GM12878 (cell line): Measurements from ENCODE around the gene MANBA. TPM values are rescaled to one million over a fixed set of nuclear protein-coding genes. Genes with fewer than 3 reads are reported as not detected.

Source experiments
- CBFB ChIP-seq: IDR thresholded peaks from 2 replicates; pipeline ENCODE4 v1.6.1; 2016; ENCODE audit warnings: antibody characterized with exemption, low read depth
- CEBPB ChIP-seq, 2 experiments: fragments of 150-350 bp in 1 of 2; IDR thresholded peaks; 2 replicates each; pipeline ENCODE4 v1.6.1; 2012 to 2014; ENCODE audit warnings: low read depth in 2 of 2, low read length in 2 of 2, borderline replicate concordance in 1 of 2, inconsistent platforms in 1 of 2
- CREB1 ChIP-seq: IDR thresholded peaks from 2 replicates; pipeline ENCODE4 v1.6.1; 2012; ENCODE audit warnings: low read depth, mild to moderate bottlenecking, inconsistent platforms
- DPF2 ChIP-seq: fragments of 450-650 bp; IDR thresholded peaks from 2 replicates; pipeline ENCODE4 v1.6.1; 2017; ENCODE audit warnings: mild to moderate bottlenecking
- ESRRA ChIP-seq: IDR thresholded peaks from 2 replicates; pipeline ENCODE4 v1.6.1; 2012; ENCODE audit warnings: mild to moderate bottlenecking, low read length, improper control_type of control experiment
- FOXK2 ChIP-seq: fragments of 450-650 bp; IDR thresholded peaks from 2 replicates; pipeline ENCODE4 v1.6.1; 2017; ENCODE audit warnings: mild to moderate bottlenecking, moderate library complexity
- HCFC1 ChIP-seq: fragments of 150-350 bp; IDR thresholded peaks from 2 replicates; pipeline ENCODE4 v1.6.1; 2014; ENCODE audit warnings: low read length
- JUNB ChIP-seq: IDR thresholded peaks from 2 replicates; pipeline ENCODE4 v1.6.1; 2016; ENCODE audit warnings: antibody characterized with exemption, mild to moderate bottlenecking
- KAT2A ChIP-seq: conservative IDR thresholded peaks from 2 replicates; pipeline ENCODE4 v1.6.1; 2011; ENCODE audit warnings: low read depth, low read length; ENCODE audit not compliant: control insufficient read depth
- KDM1A ChIP-seq: fragments of 200-600 bp; sonication (generic); IDR thresholded peaks from 2 replicates; pipeline ENCODE4 v1.6.1; 2016; ENCODE audit warnings: borderline replicate concordance
- MEF2A ChIP-seq: IDR thresholded peaks from 2 replicates; pipeline ENCODE4 v1.6.1; 2011; ENCODE audit warnings: low read depth, mild to moderate bottlenecking, low read length, moderate library complexity; ENCODE audit not compliant: insufficient read depth
- MTA3 ChIP-seq: IDR thresholded peaks from 2 replicates; pipeline ENCODE4 v1.6.1; 2012; ENCODE audit warnings: low read length, inconsistent platforms, borderline replicate concordance
- NBN ChIP-seq: fragments of 450-650 bp; IDR thresholded peaks from 2 replicates; pipeline ENCODE4 v1.6.1; 2016
- NR2C2 ChIP-seq: IDR thresholded peaks from 2 replicates; pipeline ENCODE4 v1.6.1; 2011; ENCODE audit warnings: borderline replicate concordance, low read depth; ENCODE audit not compliant: control insufficient read depth, insufficient read length
- POU2F2 ChIP-seq: IDR thresholded peaks from 3 replicates; pipeline ENCODE4 v1.6.1; 2011; ENCODE audit warnings: low read depth, mild to moderate bottlenecking, low read length, borderline replicate concordance
- SPI1 ChIP-seq: IDR thresholded peaks from 2 replicates; pipeline ENCODE4 v1.6.1; 2011; ENCODE audit warnings: low read depth, mild to moderate bottlenecking, low read length, moderate library complexity, borderline replicate concordance; ENCODE audit not compliant: insufficient read depth
- STAT1 ChIP-seq: fragments of 450-650 bp; conservative IDR thresholded peaks from 2 replicates; pipeline ENCODE4 v1.6.1; 2014; ENCODE audit warnings: antibody characterized with exemption, mild to moderate bottlenecking
- TBL1XR1 ChIP-seq: IDR thresholded peaks from 2 replicates; pipeline ENCODE4 v1.6.1; 2012; ENCODE audit warnings: low read depth, low read length, improper control_type of control experiment
- ZBED1 ChIP-seq: IDR thresholded peaks from 2 replicates; pipeline ENCODE4 v1.6.1; 2016; ENCODE audit warnings: borderline replicate concordance
- ZNF207 ChIP-seq: fragments of 450-650 bp; IDR thresholded peaks from 2 replicates; pipeline ENCODE4 v1.6.1; 2014; ENCODE audit warnings: antibody characterized with exemption, mild to moderate bottlenecking, borderline replicate concordance
- ZNF24 ChIP-seq: fragments of 450-650 bp; IDR thresholded peaks from 2 replicates; pipeline ENCODE4 v1.6.1; 2017; ENCODE audit warnings: antibody characterized with exemption, mild to moderate bottlenecking
- polyA plus RNA-seq, 11 experiments: library from polyadenylated mRNA; depleted of rRNA in 4 of 11; unstranded in 6 of 11; stranded (reverse) in 5 of 11; fragments of >200 nt; fragmentation: Nextera tagmentation in 4 of 11; fragmentation: Illumina TruSeq in 1 of 11; extraction: Ambion mirVana in 4 of 11; extraction: Trizol in 1 of 11; gene quantifications; 1 replicate in 1 of 11; 2 replicates in 10 of 11; pipeline versions ENCODE4 v1.2.1 to v1.2.3, GENCODE V29; 2011 to 2016; ENCODE audit warnings: inconsistent platforms in 2 of 11, missing spikeins in 2 of 11, low read depth in 1 of 11
- total RNA-seq, 4 experiments: library from RNA; depleted of rRNA in 3 of 4; stranded (reverse); fragments of >200 nt in 3 of 4; fragmentation: Illumina TruSeq in 1 of 4; extraction: Trizol in 1 of 4; gene quantifications; 2 replicates each; pipeline versions ENCODE4 v1.2.1 to v1.2.3, GENCODE V29; 2013 to 2021
- TF ChIP-seq, protein P1 (sequence below): fragments of 450-650 bp; formaldehyde crosslinking; IDR thresholded peaks from 2 replicates; pipeline ENCODE4 v1.4.0; 2020; ENCODE audit warnings: mild to moderate bottlenecking, moderate library complexity
- TF ChIP-seq, protein P2 (sequence below): IDR thresholded peaks from 2 replicates; pipeline ENCODE4 v1.6.1; 2012; ENCODE audit warnings: low read depth, low read length, improper control_type of control experiment
- TF ChIP-seq, protein P3 (sequence below): fragments of 450-650 bp; IDR thresholded peaks from 2 replicates; pipeline ENCODE4 v1.6.1; 2016; ENCODE audit warnings: mild to moderate bottlenecking
- TF ChIP-seq, protein P4 (sequence below): IDR thresholded peaks from 2 replicates; pipeline ENCODE4 v1.6.1; 2012; ENCODE audit warnings: low read length, inconsistent platforms
- TF ChIP-seq, protein P5 (sequence below): IDR thresholded peaks from 2 replicates; pipeline ENCODE4 v1.6.1; 2011; ENCODE audit warnings: low read depth, low read length, improper control_type of control experiment, borderline replicate concordance

MANBA gene
- total and polyA plus RNA-seq, 10 of the 15 experiments (the other 5 are each of a cell fraction or from before 2014, with no cell fraction given) = 3.8 to 19.0 (median 12.5) TPM

DNA sequence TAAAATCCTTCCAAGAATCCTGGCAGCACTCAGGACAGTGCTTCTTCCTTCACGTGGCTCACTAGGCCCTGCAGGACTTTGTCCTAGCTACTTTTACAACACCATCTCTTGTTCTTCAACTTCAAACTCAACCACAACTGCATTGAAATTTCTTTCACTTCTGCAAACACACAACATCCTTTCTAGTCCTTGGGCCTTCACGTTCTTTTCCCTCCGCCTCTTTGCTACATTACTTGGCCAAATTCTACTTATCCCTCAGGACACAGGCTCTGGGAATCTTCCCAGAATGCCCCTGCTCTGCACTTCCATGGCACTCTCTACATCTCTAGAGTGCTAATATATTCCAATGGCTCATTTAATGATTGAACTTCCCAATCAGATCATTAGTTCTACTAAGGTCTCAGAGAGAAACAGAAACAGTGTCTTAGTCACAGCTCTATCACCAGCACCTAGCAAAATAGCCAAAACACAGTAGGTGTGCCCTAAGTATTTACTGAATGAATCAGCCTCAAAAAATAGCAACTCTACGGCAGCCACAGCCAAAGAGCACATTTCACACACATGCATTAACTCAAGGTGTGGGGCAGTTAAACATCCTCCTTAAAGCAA, 73.3 kb downstream of the MANBA start (continued):
- TF ChIP-seq, protein P1, sequence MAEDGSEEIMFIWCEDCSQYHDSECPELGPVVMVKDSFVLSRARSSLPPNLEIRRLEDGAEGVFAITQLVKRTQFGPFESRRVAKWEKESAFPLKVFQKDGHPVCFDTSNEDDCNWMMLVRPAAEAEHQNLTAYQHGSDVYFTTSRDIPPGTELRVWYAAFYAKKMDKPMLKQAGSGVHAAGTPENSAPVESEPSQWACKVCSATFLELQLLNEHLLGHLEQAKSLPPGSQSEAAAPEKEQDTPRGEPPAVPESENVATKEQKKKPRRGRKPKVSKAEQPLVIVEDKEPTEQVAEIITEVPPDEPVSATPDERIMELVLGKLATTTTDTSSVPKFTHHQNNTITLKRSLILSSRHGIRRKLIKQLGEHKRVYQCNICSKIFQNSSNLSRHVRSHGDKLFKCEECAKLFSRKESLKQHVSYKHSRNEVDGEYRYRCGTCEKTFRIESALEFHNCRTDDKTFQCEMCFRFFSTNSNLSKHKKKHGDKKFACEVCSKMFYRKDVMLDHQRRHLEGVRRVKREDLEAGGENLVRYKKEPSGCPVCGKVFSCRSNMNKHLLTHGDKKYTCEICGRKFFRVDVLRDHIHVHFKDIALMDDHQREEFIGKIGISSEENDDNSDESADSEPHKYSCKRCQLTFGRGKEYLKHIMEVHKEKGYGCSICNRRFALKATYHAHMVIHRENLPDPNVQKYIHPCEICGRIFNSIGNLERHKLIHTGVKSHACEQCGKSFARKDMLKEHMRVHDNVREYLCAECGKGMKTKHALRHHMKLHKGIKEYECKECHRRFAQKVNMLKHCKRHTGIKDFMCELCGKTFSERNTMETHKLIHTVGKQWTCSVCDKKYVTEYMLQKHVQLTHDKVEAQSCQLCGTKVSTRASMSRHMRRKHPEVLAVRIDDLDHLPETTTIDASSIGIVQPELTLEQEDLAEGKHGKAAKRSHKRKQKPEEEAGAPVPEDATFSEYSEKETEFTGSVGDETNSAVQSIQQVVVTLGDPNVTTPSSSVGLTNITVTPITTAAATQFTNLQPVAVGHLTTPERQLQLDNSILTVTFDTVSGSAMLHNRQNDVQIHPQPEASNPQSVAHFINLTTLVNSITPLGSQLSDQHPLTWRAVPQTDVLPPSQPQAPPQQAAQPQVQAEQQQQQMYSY (CRISPR knock-in tag) = no peak
- TF ChIP-seq, protein P2, sequence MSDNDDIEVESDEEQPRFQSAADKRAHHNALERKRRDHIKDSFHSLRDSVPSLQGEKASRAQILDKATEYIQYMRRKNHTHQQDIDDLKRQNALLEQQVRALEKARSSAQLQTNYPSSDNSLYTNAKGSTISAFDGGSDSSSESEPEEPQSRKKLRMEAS = no peak; the same call in 1 of the 2 replicates
- no peak for TF ChIP-seq NR2C2
- TF ChIP-seq STAT1 = no peak
- TF ChIP-seq CEBPB (IDR thresholded peaks at IDR 0.05; ENCODE audit: borderline replicate concordance in 1 of 2, low read depth in 2 of 2, low read length in 2 of 2) = peak in 1 of 2 experiments; percentile 29; a peak in 1 of 4 replicates
- no peak for TF ChIP-seq KDM1A
- TF ChIP-seq JUNB = peak; percentile 54
- TF ChIP-seq ZNF207 = no peak
- no peak for TF ChIP-seq KAT2A
- peak; percentile 30; the same call in 1 of the 2 replicates for TF ChIP-seq CBFB
- TF ChIP-seq MTA3 = no peak
- no peak for TF ChIP-seq FOXK2
- TF ChIP-seq CREB1 = no peak
- TF ChIP-seq, protein P3, sequence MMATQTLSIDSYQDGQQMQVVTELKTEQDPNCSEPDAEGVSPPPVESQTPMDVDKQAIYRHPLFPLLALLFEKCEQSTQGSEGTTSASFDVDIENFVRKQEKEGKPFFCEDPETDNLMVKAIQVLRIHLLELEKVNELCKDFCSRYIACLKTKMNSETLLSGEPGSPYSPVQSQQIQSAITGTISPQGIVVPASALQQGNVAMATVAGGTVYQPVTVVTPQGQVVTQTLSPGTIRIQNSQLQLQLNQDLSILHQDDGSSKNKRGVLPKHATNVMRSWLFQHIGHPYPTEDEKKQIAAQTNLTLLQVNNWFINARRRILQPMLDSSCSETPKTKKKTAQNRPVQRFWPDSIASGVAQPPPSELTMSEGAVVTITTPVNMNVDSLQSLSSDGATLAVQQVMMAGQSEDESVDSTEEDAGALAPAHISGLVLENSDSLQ = no peak
- peak; percentile 95 for TF ChIP-seq SPI1
- TF ChIP-seq NBN = peak; percentile 95
- no peak for TF ChIP-seq ESRRA
- TF ChIP-seq, protein P4, sequence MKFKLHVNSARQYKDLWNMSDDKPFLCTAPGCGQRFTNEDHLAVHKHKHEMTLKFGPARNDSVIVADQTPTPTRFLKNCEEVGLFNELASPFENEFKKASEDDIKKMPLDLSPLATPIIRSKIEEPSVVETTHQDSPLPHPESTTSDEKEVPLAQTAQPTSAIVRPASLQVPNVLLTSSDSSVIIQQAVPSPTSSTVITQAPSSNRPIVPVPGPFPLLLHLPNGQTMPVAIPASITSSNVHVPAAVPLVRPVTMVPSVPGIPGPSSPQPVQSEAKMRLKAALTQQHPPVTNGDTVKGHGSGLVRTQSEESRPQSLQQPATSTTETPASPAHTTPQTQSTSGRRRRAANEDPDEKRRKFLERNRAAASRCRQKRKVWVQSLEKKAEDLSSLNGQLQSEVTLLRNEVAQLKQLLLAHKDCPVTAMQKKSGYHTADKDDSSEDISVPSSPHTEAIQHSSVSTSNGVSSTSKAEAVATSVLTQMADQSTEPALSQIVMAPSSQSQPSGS = peak; percentile 81
- TF ChIP-seq MEF2A = peak; percentile 67; the same call in 1 of the 2 replicates
- TF ChIP-seq, protein P5, sequence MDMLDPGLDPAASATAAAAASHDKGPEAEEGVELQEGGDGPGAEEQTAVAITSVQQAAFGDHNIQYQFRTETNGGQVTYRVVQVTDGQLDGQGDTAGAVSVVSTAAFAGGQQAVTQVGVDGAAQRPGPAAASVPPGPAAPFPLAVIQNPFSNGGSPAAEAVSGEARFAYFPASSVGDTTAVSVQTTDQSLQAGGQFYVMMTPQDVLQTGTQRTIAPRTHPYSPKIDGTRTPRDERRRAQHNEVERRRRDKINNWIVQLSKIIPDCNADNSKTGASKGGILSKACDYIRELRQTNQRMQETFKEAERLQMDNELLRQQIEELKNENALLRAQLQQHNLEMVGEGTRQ = no peak; the same call in 1 of the 2 replicates
- peak; percentile 28; the same call in 1 of the 2 replicates for TF ChIP-seq ZBED1
- TF ChIP-seq POU2F2 = no peak
- TF ChIP-seq HCFC1 = no peak
- no peak for TF ChIP-seq TBL1XR1
- peak; percentile 87 for TF ChIP-seq ZNF24
- TF ChIP-seq DPF2 = peak; percentile 83
